ENCODE data around the gene SLC22A23. TPM values are rescaled to one million over a fixed set of nuclear protein-coding genes. Genes with fewer than 3 reads are reported as not detected.

SLC22A23 gene
- total and polyA plus RNA-seq, 4 donors, result 26.9 to 56.8 (median 41.7) TPM

GRCh38 chr6:3496395-3496794 lies 39.5 kb upstream of the SLC22A23 start:
- no CpG with 5 or more reads among the region's 1 CpG for WGBS (ENCODE audit: insufficient coverage)
- Histone ChIP-seq H3K9me3 (ENCODE audit: control insufficient read depth, insufficient read depth, low read length) (no peaks in the 10 kb centered on the region), H3K27ac (ENCODE audit: low read depth, low read length) (no peak overlapping the region), H3K27me3 (ENCODE audit: control insufficient read depth, insufficient read depth, low read length) (no peaks in the 10 kb centered on the region), H3K4me1 (ENCODE audit: control insufficient read depth, insufficient read depth, low read length) (no peaks in the 10 kb centered on the region), H3K36me3 (ENCODE audit: control insufficient read depth, insufficient read depth, low read length) (no peaks in the 10 kb centered on the region), H3K4me3 (ENCODE audit: low read depth, low read length) (no peak overlapping the region)
- no peak for DNase-seq (ENCODE audit: low read depth in 4 of 6, low spot score in 6 of 6)

GRCh38 chr6:3494391-3495100 lies 37.7 kb upstream of the SLC22A23 start:
- no peaks in the 10 kb centered on the region for H3K36me3 ChIP-seq (ENCODE audit: control insufficient read depth, insufficient read depth, low read length)
- no peaks in the 10 kb centered on the region for H3K27me3 ChIP-seq (ENCODE audit: control insufficient read depth, insufficient read depth, low read length)
- H3K27ac ChIP-seq (ENCODE audit: low read depth, low read length), result no peak overlapping the region
- no peaks in the 10 kb centered on the region for H3K9me3 ChIP-seq (ENCODE audit: control insufficient read depth, insufficient read depth, low read length)
- H3K4me3 ChIP-seq (ENCODE audit: low read depth, low read length), result no peak overlapping the region
- no peaks in the 10 kb centered on the region for H3K4me1 ChIP-seq (ENCODE audit: control insufficient read depth, insufficient read depth, low read length)
- WGBS (ENCODE audit: insufficient coverage), result 90% methylated on average over 2 of the region's 7 CpGs
- DNase-seq (ENCODE audit: low read depth in 4 of 6, low spot score in 6 of 6), result no peak

- Histone ChIP-seq H3K27ac (ENCODE audit: low read depth, low read length) (no peak overlapping the region), H3K4me1 (ENCODE audit: control insufficient read depth, insufficient read depth, low read length) (no peaks in the 10 kb centered on the region), H3K36me3 (ENCODE audit: control insufficient read depth, insufficient read depth, low read length) (no peaks in the 10 kb centered on the region), H3K4me3 (ENCODE audit: low read depth, low read length) (no peak overlapping the region), H3K27me3 (ENCODE audit: control insufficient read depth, insufficient read depth, low read length) (no peaks in the 10 kb centered on the region), H3K9me3 (ENCODE audit: control insufficient read depth, insufficient read depth, low read length) (no peaks in the 10 kb centered on the region)
- no peak for DNase-seq (ENCODE audit: low read depth in 4 of 6, low spot score in 6 of 6)
- WGBS (ENCODE audit: insufficient coverage), result no CpG with 5 or more reads among the region's 2 CpGs
Observed at GRCh38 chr6:3490625-3490980, 33.8 kb upstream of the SLC22A23 start.

GRCh38 chr6:3489961-3490624 lies 33.2 kb upstream of the SLC22A23 start:
- Histone ChIP-seq H3K4me3 (ENCODE audit: low read depth, low read length) (no peak overlapping the region), H3K27me3 (ENCODE audit: control insufficient read depth, insufficient read depth, low read length) (no peaks in the 10 kb centered on the region), H3K36me3 (ENCODE audit: control insufficient read depth, insufficient read depth, low read length) (no peaks in the 10 kb centered on the region), H3K9me3 (ENCODE audit: control insufficient read depth, insufficient read depth, low read length) (no peaks in the 10 kb centered on the region), H3K27ac (ENCODE audit: low read depth, low read length) (no peak overlapping the region), H3K4me1 (ENCODE audit: control insufficient read depth, insufficient read depth, low read length) (no peaks in the 10 kb centered on the region)
- no peak for DNase-seq (ENCODE audit: low read depth in 4 of 6, low spot score in 6 of 6)
- 90% methylated on average over 7 of the region's 12 CpGs for WGBS (ENCODE audit: insufficient coverage)

- DNase-seq (ENCODE audit: low read depth in 4 of 6, low spot score in 6 of 6), result peak in 1 of 6 donors; percentile 21
- Histone ChIP-seq H3K9me3 (ENCODE audit: control insufficient read depth, insufficient read depth, low read length) (no peaks in the 10 kb centered on the region), H3K27me3 (ENCODE audit: control insufficient read depth, insufficient read depth, low read length) (no peaks in the 10 kb centered on the region), H3K4me1 (ENCODE audit: control insufficient read depth, insufficient read depth, low read length) (no peaks in the 10 kb centered on the region), H3K4me3 (ENCODE audit: low read depth, low read length) (no peak overlapping the region), H3K27ac (ENCODE audit: low read depth, low read length) (no peak overlapping the region), H3K36me3 (ENCODE audit: control insufficient read depth, insufficient read depth, low read length) (no peaks in the 10 kb centered on the region)
- 58% methylated on average over 5 of the region's 7 CpGs for whole genome bisulfite sequencing (ENCODE audit: insufficient coverage)
Observed at GRCh38 chr6:3489027-3489757, 32.3 kb upstream of the SLC22A23 start.

GRCh38 chr6:3484946-3485345 lies 28.1 kb upstream of the SLC22A23 start:
- Histone ChIP-seq H3K4me1 (ENCODE audit: control insufficient read depth, insufficient read depth, low read length) (no peaks in the 10 kb centered on the region), H3K36me3 (ENCODE audit: control insufficient read depth, insufficient read depth, low read length) (no peaks in the 10 kb centered on the region), H3K27ac (ENCODE audit: low read depth, low read length) (no peak overlapping the region), H3K27me3 (ENCODE audit: control insufficient read depth, insufficient read depth, low read length) (peaks cover 2% of the 10 kb centered on the region), H3K9me3 (ENCODE audit: control insufficient read depth, insufficient read depth, low read length) (peaks cover 2% of the 10 kb centered on the region), H3K4me3 (ENCODE audit: low read depth, low read length) (no peak overlapping the region)
- DNase-seq (ENCODE audit: low read depth in 4 of 6, low spot score in 6 of 6), result no peak
- WGBS (ENCODE audit: insufficient coverage), result 97% methylated on average over 7 of the region's 11 CpGs

GRCh38 chr6:3484192-3484591 lies 27.3 kb upstream of the SLC22A23 start:
- Histone ChIP-seq H3K4me3 (ENCODE audit: low read depth, low read length) (no peak overlapping the region), H3K27me3 (ENCODE audit: control insufficient read depth, insufficient read depth, low read length) (peaks cover 2% of the 10 kb centered on the region), H3K27ac (ENCODE audit: low read depth, low read length) (no peak overlapping the region), H3K4me1 (ENCODE audit: control insufficient read depth, insufficient read depth, low read length) (no peaks in the 10 kb centered on the region), H3K36me3 (ENCODE audit: control insufficient read depth, insufficient read depth, low read length) (no peaks in the 10 kb centered on the region), H3K9me3 (ENCODE audit: control insufficient read depth, insufficient read depth, low read length) (peaks cover 2% of the 10 kb centered on the region)
- 80% methylated on average over 1 of the region's 8 CpGs for WGBS (ENCODE audit: insufficient coverage)
- DNase-seq (ENCODE audit: low read depth in 4 of 6, low spot score in 6 of 6), result peak in 1 of 6 donors; percentile 28

- Histone ChIP-seq H3K27ac (ENCODE audit: low read depth, low read length) (no peak overlapping the region), H3K36me3 (ENCODE audit: control insufficient read depth, insufficient read depth, low read length) (no peaks in the 10 kb centered on the region), H3K4me3 (ENCODE audit: low read depth, low read length) (no peak overlapping the region), H3K9me3 (ENCODE audit: control insufficient read depth, insufficient read depth, low read length) (peaks cover 2% of the 10 kb centered on the region), H3K27me3 (ENCODE audit: control insufficient read depth, insufficient read depth, low read length) (peaks cover 2% of the 10 kb centered on the region), H3K4me1 (ENCODE audit: control insufficient read depth, insufficient read depth, low read length) (no peaks in the 10 kb centered on the region)
- WGBS (ENCODE audit: insufficient coverage), result no CpG with 5 or more reads among the region's 2 CpGs
- no peak for DNase-seq (ENCODE audit: low read depth in 4 of 6, low spot score in 6 of 6)
Observed at GRCh38 chr6:3483675-3484074, 26.8 kb upstream of the SLC22A23 start.

- Histone ChIP-seq H3K4me1 (ENCODE audit: control insufficient read depth, insufficient read depth, low read length) (no peaks in the 10 kb centered on the region), H3K27me3 (ENCODE audit: control insufficient read depth, insufficient read depth, low read length) (peaks cover 2% of the 10 kb centered on the region), H3K36me3 (ENCODE audit: control insufficient read depth, insufficient read depth, low read length) (no peaks in the 10 kb centered on the region), H3K9me3 (ENCODE audit: control insufficient read depth, insufficient read depth, low read length) (peaks cover 2% of the 10 kb centered on the region), H3K4me3 (ENCODE audit: low read depth, low read length) (no peak overlapping the region), H3K27ac (ENCODE audit: low read depth, low read length) (no peak overlapping the region)
- no peak for DNase-seq (ENCODE audit: low read depth in 4 of 6, low spot score in 6 of 6)
- 67% methylated on average over 4 of the region's 4 CpGs for WGBS (ENCODE audit: insufficient coverage)
Observed at GRCh38 chr6:3482869-3483268, 26.0 kb upstream of the SLC22A23 start.

All from spinal cord (tissue), 10 donors.